ENCODE measurements around the gene TIAM2.

TIAM2 gene

GRCh38 chr6:155023717-155024116, 28.6 kb downstream of the TIAM2 start:
- no peak for DNase-seq

- no peak for DNase-seq
Measured at GRCh38 chr6:155024391-155025027, 29.4 kb downstream of the TIAM2 start.

DNA sequence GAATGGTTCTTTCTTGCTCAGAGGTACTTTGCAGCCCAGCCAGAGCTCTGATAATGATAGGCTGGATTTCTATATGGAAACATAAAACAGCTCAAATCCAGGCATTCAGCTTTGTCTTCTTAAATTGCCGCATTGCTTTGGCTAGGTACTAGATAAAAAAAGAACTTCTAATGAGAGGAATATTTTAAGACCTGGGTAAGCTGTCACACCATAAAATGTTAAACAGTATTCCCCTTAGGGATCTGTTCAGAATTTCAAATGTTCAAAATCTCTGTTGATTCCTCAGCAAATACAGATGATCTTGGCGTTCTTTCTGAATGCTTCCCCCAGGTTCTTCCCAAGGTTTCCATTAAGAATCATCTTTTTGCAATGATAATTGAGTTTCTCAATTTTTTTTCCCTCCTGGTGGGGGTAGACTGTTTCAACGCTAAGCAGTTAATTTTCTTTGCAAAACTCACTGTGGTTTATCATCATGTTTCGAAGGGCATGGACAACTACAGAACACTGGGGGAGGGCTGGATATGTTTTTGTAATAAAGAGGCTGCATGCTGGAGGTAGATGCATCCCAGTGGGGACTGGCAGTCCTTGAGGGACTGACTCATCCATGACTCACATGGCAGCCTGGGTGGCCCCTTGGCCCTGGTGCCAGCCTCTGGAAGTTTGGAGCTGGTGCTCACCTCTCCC, 31.0 kb downstream of the TIAM2 start:
- peak in 1 of 58 donors; percentile 3 for DNase-seq

DNA sequence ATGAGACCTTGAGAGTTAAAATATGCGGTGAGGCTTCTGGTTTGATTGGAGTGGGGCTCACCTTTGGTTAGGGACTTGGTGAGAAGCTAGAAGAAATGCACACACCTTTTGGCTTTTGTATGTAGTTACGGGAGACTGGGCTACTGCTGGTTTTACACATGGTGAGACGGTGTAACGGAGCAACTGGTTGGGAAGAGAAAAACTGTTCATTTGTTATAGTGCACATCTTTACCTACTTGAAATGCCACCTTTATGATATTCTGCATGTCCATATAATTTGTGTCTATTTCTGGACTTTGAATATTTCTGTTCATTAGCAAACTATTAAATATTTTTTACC, 31.6 kb downstream of the TIAM2 start:
- DNase-seq, result no peak

DNA sequence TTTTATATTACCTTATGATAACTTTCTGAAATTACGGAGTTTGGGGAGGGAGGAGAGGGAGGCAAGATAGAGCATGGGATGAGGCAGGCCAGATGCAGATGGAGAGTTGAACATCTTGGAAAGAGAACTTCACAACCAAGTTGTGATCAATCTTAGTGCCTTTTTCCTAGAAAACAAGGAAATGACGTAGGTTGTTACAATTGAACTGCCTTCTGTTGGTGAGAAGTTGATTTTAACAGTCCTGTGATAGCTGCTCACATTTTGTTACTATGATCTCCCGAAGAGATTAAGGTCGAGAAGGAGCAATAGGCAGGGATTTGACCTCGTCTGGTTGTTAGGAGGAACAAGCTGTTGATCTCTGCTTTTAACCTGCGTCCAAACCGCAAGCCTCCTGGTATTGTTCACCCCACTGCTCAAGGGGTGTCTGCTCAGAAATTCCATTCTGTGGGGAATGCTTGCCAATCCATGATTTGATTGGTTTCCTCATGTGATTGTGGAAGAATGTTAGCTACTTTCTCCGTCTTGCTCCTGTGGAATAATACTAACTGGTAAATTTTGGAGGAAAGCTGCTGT, 35.1 kb downstream of the TIAM2 start:
- no peak for DNase-seq

DNA sequence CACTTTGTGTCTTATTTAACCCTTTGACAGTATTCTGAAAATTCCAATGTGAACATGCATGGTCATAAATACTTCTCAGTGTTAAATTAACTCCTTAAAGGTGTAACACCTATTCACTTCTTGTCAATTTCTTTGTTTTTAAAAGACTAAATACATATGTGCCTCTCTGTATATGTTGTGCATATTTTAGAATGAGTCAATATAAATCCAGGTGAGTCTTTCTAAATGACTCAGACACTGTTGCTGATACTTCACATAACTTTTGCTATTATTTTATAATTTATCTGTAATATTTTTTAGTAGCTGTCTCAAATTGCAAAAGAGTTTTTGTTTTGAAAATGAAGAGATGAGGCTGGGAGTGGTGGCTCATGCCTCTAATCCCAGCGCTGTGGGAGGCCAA, 36.0 kb downstream of the TIAM2 start:
- DNase-seq, result no peak

- DNase-seq, result no peak
Measured at GRCh38 chr6:155033021-155033791, 38.1 kb downstream of the TIAM2 start.

- no peak for DNase-seq
Measured at GRCh38 chr6:155036907-155037306, 41.8 kb downstream of the TIAM2 start.

DNA sequence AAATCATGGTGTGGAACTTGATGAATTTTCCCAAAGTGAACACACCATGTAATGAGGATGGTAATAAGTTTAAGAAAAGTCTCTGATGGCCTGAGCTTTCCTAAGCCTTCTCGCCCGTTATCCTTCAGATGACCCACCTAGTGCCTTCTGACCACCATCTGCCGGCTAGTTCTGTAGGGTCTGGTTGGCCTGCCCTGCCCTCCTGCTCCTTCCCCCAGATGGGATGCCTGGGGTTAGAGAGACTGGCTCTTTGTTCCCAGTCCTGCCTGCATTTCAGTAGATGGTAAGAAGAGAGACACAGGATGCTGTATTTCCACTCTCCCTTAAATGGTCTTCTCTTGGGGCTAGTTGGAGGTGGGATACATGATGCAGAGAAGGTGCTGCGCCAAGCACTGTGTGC, 43.0 kb downstream of the TIAM2 start:
- no peak for DNase-seq

- DNase-seq, result no peak
Measured at GRCh38 chr6:155038527-155038926, 43.4 kb downstream of the TIAM2 start.

GRCh38 chr6:155039618-155040017, 44.5 kb downstream of the TIAM2 start:
- no peak for DNase-seq

DNA sequence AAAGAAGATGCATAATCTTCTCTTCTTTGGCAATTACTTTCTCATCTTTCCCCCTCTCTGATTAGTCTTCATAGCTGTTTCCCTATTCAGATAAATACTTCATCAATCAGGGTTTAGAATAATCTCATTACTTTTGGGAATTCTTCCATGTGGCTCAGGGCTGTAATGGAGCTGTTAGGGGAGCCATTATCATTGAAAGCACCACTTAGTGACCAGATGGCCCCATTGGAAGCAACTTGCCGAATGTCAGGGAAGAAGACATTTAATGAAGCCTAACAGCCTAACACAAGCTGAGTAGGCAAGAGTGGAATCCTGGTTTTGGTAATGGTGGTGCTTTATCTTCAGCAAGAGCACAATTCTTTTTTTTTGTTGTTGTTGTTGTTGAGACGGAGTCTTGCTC, 45.0 kb downstream of the TIAM2 start:
- no peak for DNase-seq

- peak in 7 of 58 donors; percentile 1 to 44 (median 3) for DNase-seq
Measured at GRCh38 chr6:155040901-155041650, 46.0 kb downstream of the TIAM2 start.

GRCh38 chr6:155041741-155042279, 46.7 kb downstream of the TIAM2 start:
- peak in 3 of 58 donors; percentile 3 to 18 (median 4) for DNase-seq

GRCh38 chr6:155042983-155043382, 47.9 kb downstream of the TIAM2 start:
- DNase-seq, result no peak

- no peak for DNase-seq
Measured at GRCh38 chr6:155045561-155046404, 50.7 kb downstream of the TIAM2 start.

DNA sequence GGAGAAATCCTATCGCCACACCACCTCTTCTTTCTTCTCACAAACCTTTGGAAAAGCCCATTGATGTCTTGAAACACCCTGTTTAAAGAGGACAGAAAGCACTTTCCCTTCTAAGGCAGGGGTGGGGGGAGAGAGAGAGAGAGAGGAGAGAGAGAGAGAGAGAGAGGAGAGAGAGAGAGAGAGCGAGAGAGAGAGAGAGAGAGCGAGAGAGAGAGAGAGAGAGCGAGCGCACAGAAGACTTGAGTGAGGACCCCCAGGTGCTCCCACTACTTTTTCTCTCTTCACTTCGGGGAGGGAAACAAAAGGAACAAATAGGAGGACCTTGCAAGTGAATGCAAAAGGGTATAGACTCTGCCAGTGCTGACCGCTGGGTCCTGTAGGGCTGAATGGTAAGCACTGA, 52.4 kb downstream of the TIAM2 start:
- no peak for DNase-seq

- no peak for DNase-seq
Measured at GRCh38 chr6:155050311-155050710, 55.2 kb downstream of the TIAM2 start.

DNA sequence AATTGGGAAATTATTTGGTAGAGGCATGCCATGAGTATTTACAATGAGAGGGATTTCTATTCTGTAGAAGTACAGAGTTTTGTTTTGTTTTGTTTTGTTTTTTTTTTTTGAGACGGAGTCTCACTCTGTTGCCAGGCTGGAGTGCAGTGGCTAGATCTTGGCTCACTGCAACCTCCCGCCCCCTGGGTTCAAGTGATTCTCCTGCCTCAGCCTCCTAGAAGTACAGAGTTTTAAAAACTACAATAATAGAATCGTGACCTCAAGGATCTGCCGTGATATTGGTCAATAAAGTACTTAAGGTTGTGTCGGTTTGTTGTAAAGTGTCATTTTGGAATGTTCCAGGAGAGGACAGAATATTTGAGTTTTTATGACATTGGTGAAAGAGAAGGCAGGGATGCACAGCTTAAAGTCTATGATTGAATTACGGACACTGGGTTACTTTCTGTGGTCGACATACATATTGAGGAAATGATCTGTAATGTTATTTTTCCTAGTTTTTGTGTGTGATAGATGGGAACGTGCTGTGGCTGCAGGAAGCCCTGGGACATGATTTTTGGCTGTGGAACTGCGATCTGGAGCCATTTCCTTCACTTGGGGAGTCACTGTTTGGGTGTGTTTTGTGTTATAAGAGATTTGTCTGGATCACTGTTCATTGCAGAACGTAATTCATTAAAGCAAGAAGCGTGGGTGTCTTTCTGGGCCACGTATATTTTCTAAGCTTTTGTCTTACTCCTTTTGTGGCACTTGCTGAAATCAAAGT, 59.6 kb downstream of the TIAM2 start:
- no peak for DNase-seq

Measured in anterior cingulate cortex (tissue), 58 donors.